ENCODE measurements around the gene CSGALNACT2. TPM values are rescaled to one million over a fixed set of nuclear protein-coding genes. Genes with fewer than 3 reads are reported as not detected.

The CSGALNACT2 gene
- total and polyA plus RNA-seq, 9 of the 15 experiments (the other 6 are each of a cell fraction or from before 2014, with no cell fraction given) = 1.4 to 7.3 (median 3.5) TPM

GRCh38 chr10:43132867-43133787, 5.1 kb upstream of the CSGALNACT2 start:
- no peak overlapping the region for H3K9ac ChIP-seq (ENCODE audit: insufficient read depth in 1 of 2, low read depth in 2 of 2, low read length in 2 of 2)
- WGBS (ENCODE audit: insufficient coverage, low coverage, missing lambda C conversion rate) = 2% methylated on average over 3 of the region's 3 CpGs
- no peak overlapping the region for H2AFZ ChIP-seq (ENCODE audit: low read depth, low read length)
- no peaks in the 10 kb centered on the region for H3K36me3 ChIP-seq (ENCODE audit: control insufficient read depth, insufficient read depth, low read length)
- intact Hi-C loops (cut with micrococcal nuclease) (loop anchor here (10.0 kb wide), 2 partner anchors 212 to 332 kb away; no protein-coding TSS in a partner anchor), in situ Hi-C loops (cut with MboI) (no loop called here)
- no peaks in the 10 kb centered on the region; the same call in 2 of the 3 replicates for H3K79me2 ChIP-seq (ENCODE audit: control insufficient read depth, insufficient read depth, low read length)
- peaks cover 20 to 30% of the 10 kb centered on the region in 2 experiments for H3K27me3 ChIP-seq (ENCODE audit: control insufficient read depth in 2 of 2, insufficient read depth in 2 of 2, low read length in 2 of 2)
- no peak overlapping the region for H3K4me2 ChIP-seq (ENCODE audit: insufficient read depth, low read length)
- no peaks in the 10 kb centered on the region for H3K9me1 ChIP-seq (ENCODE audit: control insufficient read depth, insufficient read depth, low read length)
- H4K20me1 ChIP-seq (replicated peaks; ENCODE audit: control insufficient read depth, insufficient read depth, low read length) = no peaks in the 10 kb centered on the region
- ATAC-seq = no peak
- H3K9me3 ChIP-seq (replicated peaks; ENCODE audit: control insufficient read depth, insufficient read depth, low read depth, low read length) = no peaks in the 10 kb centered on the region
- ChIA-PET POLR2A (interaction anchor here (0.5 to 0.6 kb wide), 3 partner anchors 14 to 888 kb away, joined by 3 to 5 read pairs (median 3); no protein-coding TSS in a partner anchor), CTCF (ENCODE audit: low intra/inter-chr PET ratio) (no interaction called here)
- no TSS peak for BruUV-seq (replicated peaks)
- peak in 1 of 4 experiments; percentile 3 for DNase-seq (ENCODE audit: extremely low read depth in 1 of 4, low spot score in 3 of 4)
- no peak for FAIRE-seq
- no peak overlapping the region for H3K4me3 ChIP-seq
- H3K4me1 ChIP-seq (replicated peaks in 1 of 2; ENCODE audit: control insufficient read depth in 2 of 2, insufficient read depth in 2 of 2, low read length in 2 of 2) = peaks cover 5 to 16% of the 10 kb centered on the region in 2 experiments; a peak in 4 of 5 replicates
- no peak overlapping the region for H3K27ac ChIP-seq (ENCODE audit: extremely low read depth, low read depth, low read length)
- no peak for TF ChIP-seq RFX5 (IDR thresholded peaks at IDR 0.05; ENCODE audit: low read depth, low read length)
- TF ChIP-seq UBTF (IDR thresholded peaks at IDR 0.05; ENCODE audit: borderline replicate concordance in 1 of 2, low read depth in 2 of 2, low read length in 2 of 2) = no peak
- TF ChIP-seq RCOR1 (IDR thresholded peaks at IDR 0.05; ENCODE audit: borderline replicate concordance in 1 of 2, low read depth in 2 of 2, low read length in 2 of 2) = no peak
- no peak for TF ChIP-seq ZNF134 (CRISPR knock-in tag; conservative IDR thresholded peaks at IDR 0.05)
- TF ChIP-seq KLF13 (tag; IDR thresholded peaks at IDR 0.05; ENCODE audit: borderline replicate concordance, low read depth) = no peak
- no peak for TF ChIP-seq HDAC8 (tag; IDR thresholded peaks at IDR 0.05)
- no peak for TF ChIP-seq ZNF174 (CRISPR knock-in tag; IDR thresholded peaks at IDR 0.05)
- no peak for TF ChIP-seq ETS2 (tag; IDR thresholded peaks at IDR 0.05; ENCODE audit: borderline replicate concordance, poor library complexity, severe bottlenecking)
- TF ChIP-seq E2F8 (IDR thresholded peaks at IDR 0.05; ENCODE audit: low read depth, partially characterized antibody) = no peak
- TF ChIP-seq PYGO2 (tag; IDR thresholded peaks at IDR 0.05) = no peak
- no peak for TF ChIP-seq BACH1 (tag; IDR thresholded peaks at IDR 0.05)
- no peak for TF ChIP-seq ELF4 (CRISPR knock-in tag; IDR thresholded peaks at IDR 0.05)
- TF ChIP-seq BRD4 (IDR thresholded peaks at IDR 0.05) = no peak
- no peak for TF ChIP-seq ASH1L (IDR thresholded peaks at IDR 0.05; ENCODE audit: borderline replicate concordance, low read depth, partially characterized antibody)
- no peak for TF ChIP-seq EHMT2 (IDR thresholded peaks at IDR 0.05)
